ENCODE results near the gene OMA1.

The OMA1 gene

DNA sequence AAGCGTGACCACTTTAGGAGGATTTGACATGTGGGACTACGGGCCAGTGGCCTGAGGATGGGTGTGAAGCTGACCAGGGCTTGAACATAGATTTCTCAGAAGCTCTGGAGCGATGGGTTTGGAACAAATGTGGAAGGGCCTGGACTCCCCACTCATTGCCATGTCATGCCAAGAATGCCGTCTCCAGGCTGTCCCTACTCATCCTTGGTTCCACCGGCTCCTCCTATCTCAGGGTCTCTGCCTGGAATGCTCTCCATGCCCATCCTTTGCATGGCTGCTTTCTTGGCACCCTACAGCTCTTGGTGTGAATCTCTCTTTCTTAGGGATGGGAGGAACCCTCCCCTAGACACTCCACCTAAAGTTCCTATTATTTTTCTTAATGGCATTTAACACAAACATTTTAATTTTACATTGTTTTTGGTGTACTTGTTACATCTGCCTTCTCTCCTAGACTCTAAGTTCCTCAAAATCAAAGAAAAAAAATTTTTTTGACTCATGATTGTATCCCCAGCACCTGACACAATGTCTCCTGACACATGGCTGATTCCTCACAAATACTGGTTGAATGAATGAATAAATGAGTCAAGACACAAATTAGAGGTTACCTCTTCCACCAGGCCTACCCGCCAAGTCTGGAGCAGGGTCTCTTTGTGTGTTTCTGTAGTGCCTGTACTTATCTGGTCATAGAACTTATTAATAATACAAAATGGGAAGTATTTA is 114.5 kb downstream of the OMA1 start:
- Histone ChIP-seq H3K9me3 (no peaks in the 10 kb centered on the region), H3K27ac (no peak overlapping the region), H3K36me3 (no peaks in the 10 kb centered on the region)

More for the DNA sequence above, 114.5 kb downstream of the OMA1 start:
- no peak for TF ChIP-seq CTCF (IDR thresholded peaks at IDR 0.05)
- H3K4me1 ChIP-seq (ENCODE audit: control insufficient read depth in 1 of 2, insufficient read depth in 1 of 2, low read depth in 1 of 2, low read length in 1 of 2) = no peaks in the 10 kb centered on the region
- H3K4me3 ChIP-seq (ENCODE audit: low read depth in 1 of 2, low read length in 1 of 2) = no peak overlapping the region
- no peaks in the 10 kb centered on the region for H3K27me3 ChIP-seq

Data from neutrophil (primary cell).